HG03066 (cell line): ENCODE measurements around the gene COL4A2.

Source experiments
- ATAC-seq: cut with Tn5 transposase; IDR thresholded peaks from one replicate; pipeline ENCODE4 v1.9.1; 2021; ENCODE audit warnings: low read depth; ENCODE audit not compliant: unreplicated experiment

The COL4A2 gene

GRCh38 chr13:110306960-110307766 is at the start of gene COL4A2, which contains the start of gene COL4A1:
Gene COL4A2, plus strand, starts transcription at chr13:110307284. Its CDS starts 620 bp downstream, at chr13:110307904.
Gene COL4A1, minus strand, starts transcription at chr13:110307157. Its CDS starts 130 bp downstream, at chr13:110307027.
- no peak for ATAC-seq

- ATAC-seq, result no peak
These were observed 49.7 kb upstream of the COL4A2 start for GRCh38 chr13:110257408-110257807.

GRCh38 chr13:110258876-110259631 is 48.0 kb upstream of the COL4A2 start:
- no peak for ATAC-seq

GRCh38 chr13:110259651-110260050 is 47.4 kb upstream of the COL4A2 start:
- ATAC-seq, result no peak

- ATAC-seq, result no peak
These were observed 45.7 kb upstream of the COL4A2 start for GRCh38 chr13:110261166-110262081.

- ATAC-seq, result no peak
These were observed 45.0 kb upstream of the COL4A2 start for GRCh38 chr13:110262082-110262436.

- ATAC-seq, result no peak
These were observed 44.4 kb upstream of the COL4A2 start for GRCh38 chr13:110262508-110263291.

- ATAC-seq, result no peak
These were observed 43.7 kb upstream of the COL4A2 start for GRCh38 chr13:110263404-110263803.

- no peak for ATAC-seq
These were observed 43.2 kb upstream of the COL4A2 start for GRCh38 chr13:110263888-110264287.

- no peak for ATAC-seq
These were observed 42.3 kb upstream of the COL4A2 start for GRCh38 chr13:110264685-110265275.

- ATAC-seq, result no peak
These were observed 41.8 kb upstream of the COL4A2 start for GRCh38 chr13:110265341-110265681.

- no peak for ATAC-seq
These were observed 41.2 kb upstream of the COL4A2 start for GRCh38 chr13:110265682-110266430.

GRCh38 chr13:110266431-110266809 is 40.7 kb upstream of the COL4A2 start:
- ATAC-seq, result no peak

GRCh38 chr13:110266983-110267382 is 40.1 kb upstream of the COL4A2 start:
- ATAC-seq, result no peak

- ATAC-seq, result no peak
These were observed 39.0 kb upstream of the COL4A2 start for GRCh38 chr13:110268061-110268460.

GRCh38 chr13:110268576-110269185 is 38.4 kb upstream of the COL4A2 start:
- no peak for ATAC-seq

GRCh38 chr13:110269509-110270185 is 37.4 kb upstream of the COL4A2 start:
- no peak for ATAC-seq

GRCh38 chr13:110270507-110270906 is 36.6 kb upstream of the COL4A2 start:
- no peak for ATAC-seq
